KMS-11 (cell line): ENCODE measurements around the gene FMO1.

Source experiments
- H2AFZ ChIP-seq: fragments of 200-600 bp; sonication (generic); 2 replicates; pipeline ENCODE4 v1.6.1; 2016; ENCODE audit warnings: antibody characterized with exemption, mixed run types, low read depth
- H3K27ac ChIP-seq: fragments of 200-600 bp; sonication (generic); 2 replicates; pipeline ENCODE4 v1.6.1; 2016; ENCODE audit warnings: mild to moderate bottlenecking, mixed run types
- H3K27me3 ChIP-seq: fragments of 200-600 bp; sonication (generic); 2 replicates; pipeline ENCODE4 v1.6.1; 2017; ENCODE audit warnings: mild to moderate bottlenecking, low read depth, mixed run types, moderate library complexity; ENCODE audit not compliant: insufficient read depth
- H3K36me3 ChIP-seq: fragments of 200-600 bp; sonication (generic); 2 replicates; pipeline ENCODE4 v1.6.1; 2017; ENCODE audit warnings: mild to moderate bottlenecking, mixed run types; ENCODE audit not compliant: insufficient read depth
- H3K4me1 ChIP-seq: fragments of 200-600 bp; sonication (generic); 2 replicates; pipeline ENCODE4 v1.6.1; 2016; ENCODE audit warnings: mild to moderate bottlenecking, low read depth, mixed run types; ENCODE audit not compliant: poor library complexity, severe bottlenecking
- H3K4me2 ChIP-seq: fragments of 200-600 bp; sonication (generic); 2 replicates; pipeline ENCODE4 v1.7.0; 2016; ENCODE audit warnings: mild to moderate bottlenecking, mixed run types
- H3K4me3 ChIP-seq: fragments of 200-600 bp; sonication (generic); IDR thresholded peaks from 2 replicates; pipeline ENCODE4 v1.6.1; 2017; ENCODE audit warnings: low read depth, low read length, mixed read lengths; ENCODE audit not compliant: insufficient read depth
- H3K79me2 ChIP-seq: fragments of 200-600 bp; sonication (generic); 2 replicates; pipeline ENCODE4 v1.6.1; 2016; ENCODE audit warnings: low read depth, mixed run types; ENCODE audit not compliant: insufficient read depth
- H3K9ac ChIP-seq: fragments of 200-600 bp; sonication (generic); 2 replicates; pipeline ENCODE4 v1.6.1; 2016; ENCODE audit warnings: mild to moderate bottlenecking, mixed run types
- H4K20me1 ChIP-seq: fragments of 200-600 bp; sonication (generic); 2 replicates; pipeline ENCODE4 v1.6.1; 2016; ENCODE audit warnings: mild to moderate bottlenecking, mixed run types; ENCODE audit not compliant: insufficient read depth
- TF ChIP-seq, protein P1 (sequence below): fragments of 200-600 bp; sonication (generic); conservative IDR thresholded peaks from 2 replicates; pipeline ENCODE4 v1.6.1; 2017; ENCODE audit warnings: low read depth, mild to moderate bottlenecking, antibody characterized with exemption, low read length, moderate library complexity, mixed read lengths

Gene FMO1

DNA sequence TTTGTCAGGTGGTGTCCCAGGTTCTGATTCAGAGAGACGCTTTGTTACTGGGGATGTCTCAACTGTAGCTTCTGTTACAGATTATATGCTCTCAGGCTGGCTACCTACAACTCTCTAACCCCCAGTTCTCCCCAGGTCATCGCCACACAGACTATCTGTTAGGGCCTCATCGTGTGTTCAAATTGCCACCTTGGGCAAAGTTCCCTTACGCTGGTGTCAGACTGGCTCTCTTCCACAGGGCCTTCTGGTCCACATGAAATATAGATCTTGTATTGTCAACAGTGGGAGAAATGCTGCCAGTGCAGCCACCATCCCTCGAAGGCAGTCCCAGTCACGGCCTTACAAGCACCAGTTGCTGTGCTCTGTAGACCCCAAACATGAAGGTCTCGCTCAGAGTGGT, 81.0 kb downstream of the FMO1 start:
- Histone ChIP-seq H3K79me2 (no peaks in the 10 kb centered on the region), H3K27me3 (no peaks in the 10 kb centered on the region), H4K20me1 (no peaks in the 10 kb centered on the region), H3K4me2 (no peak overlapping the region), H2AFZ (no peak overlapping the region), H3K4me3 (no peak overlapping the region), H3K9ac (no peak overlapping the region), H3K36me3 (no peaks in the 10 kb centered on the region), H3K4me1 (no peaks in the 10 kb centered on the region), H3K27ac (no peak overlapping the region)
- TF ChIP-seq, protein P1, sequence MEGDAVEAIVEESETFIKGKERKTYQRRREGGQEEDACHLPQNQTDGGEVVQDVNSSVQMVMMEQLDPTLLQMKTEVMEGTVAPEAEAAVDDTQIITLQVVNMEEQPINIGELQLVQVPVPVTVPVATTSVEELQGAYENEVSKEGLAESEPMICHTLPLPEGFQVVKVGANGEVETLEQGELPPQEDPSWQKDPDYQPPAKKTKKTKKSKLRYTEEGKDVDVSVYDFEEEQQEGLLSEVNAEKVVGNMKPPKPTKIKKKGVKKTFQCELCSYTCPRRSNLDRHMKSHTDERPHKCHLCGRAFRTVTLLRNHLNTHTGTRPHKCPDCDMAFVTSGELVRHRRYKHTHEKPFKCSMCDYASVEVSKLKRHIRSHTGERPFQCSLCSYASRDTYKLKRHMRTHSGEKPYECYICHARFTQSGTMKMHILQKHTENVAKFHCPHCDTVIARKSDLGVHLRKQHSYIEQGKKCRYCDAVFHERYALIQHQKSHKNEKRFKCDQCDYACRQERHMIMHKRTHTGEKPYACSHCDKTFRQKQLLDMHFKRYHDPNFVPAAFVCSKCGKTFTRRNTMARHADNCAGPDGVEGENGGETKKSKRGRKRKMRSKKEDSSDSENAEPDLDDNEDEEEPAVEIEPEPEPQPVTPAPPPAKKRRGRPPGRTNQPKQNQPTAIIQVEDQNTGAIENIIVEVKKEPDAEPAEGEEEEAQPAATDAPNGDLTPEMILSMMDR = no peak

DNA sequence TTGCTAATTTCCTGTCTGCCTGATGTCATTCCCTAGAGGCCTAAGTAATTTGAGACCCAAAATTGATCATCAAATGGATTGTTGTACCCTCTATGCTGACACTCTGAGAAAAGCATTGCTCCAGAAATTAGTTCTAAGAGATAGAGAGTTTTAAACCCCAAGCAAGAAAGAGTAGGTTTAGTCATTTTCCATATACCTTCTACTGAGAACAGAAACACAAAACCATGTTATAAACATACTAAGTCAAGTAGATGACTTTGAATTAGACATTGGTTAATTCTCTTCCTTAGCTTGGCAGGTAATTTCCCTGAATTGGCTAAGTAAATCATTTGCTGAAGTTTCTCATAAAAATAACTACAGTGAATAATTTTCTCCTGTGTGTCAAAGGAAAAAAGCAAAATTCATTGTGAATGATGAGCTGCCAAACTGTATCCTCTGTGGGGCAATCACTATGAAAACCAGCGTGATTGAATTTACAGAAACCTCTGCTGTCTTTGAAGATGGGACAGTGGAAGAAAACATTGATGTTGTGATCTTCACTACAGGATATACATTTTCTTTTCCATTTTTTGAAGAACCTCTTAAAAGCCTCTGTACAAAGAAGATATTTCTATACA, 85.8 kb downstream of the FMO1 start:
- Histone ChIP-seq H3K4me1 (no peaks in the 10 kb centered on the region), H3K27ac (no peak overlapping the region), H4K20me1 (no peaks in the 10 kb centered on the region), H3K4me2 (no peak overlapping the region), H3K27me3 (no peaks in the 10 kb centered on the region), H3K79me2 (no peaks in the 10 kb centered on the region), H3K36me3 (no peaks in the 10 kb centered on the region), H3K9ac (no peak overlapping the region), H2AFZ (no peak overlapping the region), H3K4me3 (no peak overlapping the region)
- TF ChIP-seq, protein P1 = no peak
